IPS-15b (cell line): ENCODE results near the gene IL4I1.

Source experiments
- H3K27me3 ChIP-seq: one replicate; pipeline ENCODE4 v1.6.1; 2013; ENCODE audit warnings: low read length; ENCODE audit not compliant: control insufficient read depth, insufficient read depth
- H3K36me3 ChIP-seq: one replicate; pipeline ENCODE4 v1.6.1; 2013; ENCODE audit warnings: low read length; ENCODE audit not compliant: control insufficient read depth, insufficient read depth
- H3K4me1 ChIP-seq: one replicate; pipeline ENCODE4 v1.6.1; 2013; ENCODE audit warnings: mild to moderate bottlenecking, low read length; ENCODE audit not compliant: control insufficient read depth, insufficient read depth
- H3K4me3 ChIP-seq: one replicate; pipeline ENCODE4 v1.5.1; 2013; ENCODE audit warnings: low read depth, low read length
- H3K9ac ChIP-seq: one replicate; pipeline ENCODE4 v1.6.1; 2013; ENCODE audit warnings: low read depth, mild to moderate bottlenecking, low read length
- H3K9me3 ChIP-seq: one replicate; pipeline ENCODE4 v1.6.1; 2013; ENCODE audit warnings: mild to moderate bottlenecking, low read length; ENCODE audit not compliant: control insufficient read depth, insufficient read depth

IL4I1 gene

DNA sequence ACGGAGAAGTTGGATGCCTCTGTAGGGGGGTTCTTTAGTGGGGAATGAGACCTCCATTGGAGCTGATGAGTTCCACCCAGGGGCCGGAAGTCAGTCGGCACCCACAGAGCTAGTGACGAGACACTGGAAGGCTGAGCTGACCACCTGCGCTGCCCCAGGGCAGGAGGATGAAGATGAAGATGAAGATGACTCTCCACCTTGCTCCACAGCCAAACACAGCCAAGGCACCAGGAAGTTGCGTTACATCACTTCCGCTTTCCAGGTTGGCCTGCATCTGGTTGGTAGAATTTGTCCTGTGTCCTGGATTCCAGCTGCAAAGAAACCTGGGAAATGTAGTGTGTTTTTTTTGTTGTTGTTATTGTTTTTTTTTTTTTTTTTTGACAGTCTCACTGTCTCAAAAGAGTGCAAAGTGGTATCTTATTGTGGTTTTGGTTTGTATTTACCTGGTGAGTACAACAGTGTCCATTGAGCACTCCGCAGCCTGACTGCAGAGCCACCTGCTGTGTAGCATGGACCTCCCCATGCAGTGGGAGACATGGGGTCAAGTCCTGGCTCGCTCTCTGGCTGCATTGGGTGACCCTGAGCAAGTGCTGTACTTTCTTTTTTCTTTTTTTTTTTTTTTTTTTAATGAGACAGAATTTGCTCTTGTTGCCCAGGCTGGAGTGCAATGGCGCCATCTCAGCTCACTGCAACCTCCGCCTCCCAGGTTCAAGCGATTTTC, 17.3 kb downstream of the IL4I1 start:
- H3K4me1 ChIP-seq: peaks cover 5% of the 10 kb centered on the region
- peak overlapping the region; percentile 99 for H3K4me3 ChIP-seq
- no peak overlapping the region for H3K9ac ChIP-seq
- H3K27me3 ChIP-seq: no peaks in the 10 kb centered on the region
- H3K9me3 ChIP-seq: no peaks in the 10 kb centered on the region
- peaks cover 51% of the 10 kb centered on the region for H3K36me3 ChIP-seq

DNA sequence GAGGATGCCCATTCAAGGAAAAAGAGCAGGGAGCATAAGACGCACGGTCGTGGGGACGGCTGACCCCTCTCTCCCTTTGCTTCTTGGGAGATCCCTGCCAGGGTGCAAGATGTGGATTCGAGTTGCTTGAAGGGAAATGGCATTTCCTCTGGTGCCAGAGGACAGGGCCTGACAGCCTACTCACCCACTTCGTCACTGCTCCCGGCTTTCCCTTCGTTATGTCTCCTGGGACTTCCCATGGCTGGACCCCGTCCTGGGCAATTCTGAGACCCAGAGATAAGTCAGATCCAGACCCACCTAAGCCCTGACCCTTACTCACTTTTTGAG, 18.0 kb downstream of the IL4I1 start:
- Histone ChIP-seq H3K27me3 (no peaks in the 10 kb centered on the region), H3K4me1 (peaks cover 5% of the 10 kb centered on the region), H3K4me3 (peak overlapping the region; percentile 99), H3K9ac (peak overlapping the region; percentile 9), H3K9me3 (no peaks in the 10 kb centered on the region), H3K36me3 (peaks cover 44% of the 10 kb centered on the region)

DNA sequence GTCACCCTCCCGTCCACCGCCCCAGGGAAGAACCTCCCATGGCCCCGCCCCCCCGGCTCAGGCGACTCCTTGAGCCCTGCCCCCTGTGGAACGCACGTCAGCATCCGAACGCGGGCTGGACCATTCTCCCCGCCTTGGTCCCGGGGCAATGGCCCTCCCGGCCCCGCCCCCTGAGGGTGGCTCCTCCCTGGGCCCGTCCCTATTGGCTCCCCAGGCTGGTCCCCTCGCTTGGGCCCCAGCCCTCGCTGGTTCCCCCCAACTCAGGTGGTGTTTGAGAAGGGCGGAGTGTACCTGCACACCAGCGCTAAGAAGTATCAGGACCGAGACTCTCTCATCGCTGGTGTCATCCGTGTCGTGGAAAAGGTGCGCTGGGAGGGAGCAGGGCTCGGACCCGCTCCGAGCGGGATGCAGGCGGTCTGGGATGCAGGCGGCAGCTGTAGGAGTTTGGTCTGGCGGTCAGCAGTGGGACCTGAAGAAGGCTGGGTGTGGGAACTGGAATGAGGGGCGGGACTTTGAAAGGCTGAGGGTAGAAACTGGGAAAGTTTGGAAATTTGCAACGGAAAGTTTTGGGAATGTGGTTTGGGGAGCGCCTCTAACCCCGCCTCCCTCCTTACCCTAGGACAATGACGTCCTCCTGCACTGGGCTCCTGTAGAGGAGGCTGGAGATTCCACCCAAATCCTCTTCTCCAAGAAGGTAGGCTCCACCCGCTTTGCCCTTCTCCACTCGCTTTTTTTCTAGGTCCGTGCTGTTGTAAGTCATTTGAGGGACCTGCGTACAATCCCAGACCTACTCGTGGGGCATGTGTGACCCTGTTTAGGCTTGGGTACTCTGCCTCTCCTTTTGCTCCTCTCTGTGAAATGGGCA, 18.6 kb downstream of the IL4I1 start:
- no peaks in the 10 kb centered on the region for H3K27me3 ChIP-seq
- peaks cover 38% of the 10 kb centered on the region for H3K36me3 ChIP-seq
- no peaks in the 10 kb centered on the region for H3K9me3 ChIP-seq
- peaks cover 5% of the 10 kb centered on the region for H3K4me1 ChIP-seq
- H3K4me3 ChIP-seq: peak overlapping the region; percentile 99
- H3K9ac ChIP-seq: peak overlapping the region; percentile 85

DNA sequence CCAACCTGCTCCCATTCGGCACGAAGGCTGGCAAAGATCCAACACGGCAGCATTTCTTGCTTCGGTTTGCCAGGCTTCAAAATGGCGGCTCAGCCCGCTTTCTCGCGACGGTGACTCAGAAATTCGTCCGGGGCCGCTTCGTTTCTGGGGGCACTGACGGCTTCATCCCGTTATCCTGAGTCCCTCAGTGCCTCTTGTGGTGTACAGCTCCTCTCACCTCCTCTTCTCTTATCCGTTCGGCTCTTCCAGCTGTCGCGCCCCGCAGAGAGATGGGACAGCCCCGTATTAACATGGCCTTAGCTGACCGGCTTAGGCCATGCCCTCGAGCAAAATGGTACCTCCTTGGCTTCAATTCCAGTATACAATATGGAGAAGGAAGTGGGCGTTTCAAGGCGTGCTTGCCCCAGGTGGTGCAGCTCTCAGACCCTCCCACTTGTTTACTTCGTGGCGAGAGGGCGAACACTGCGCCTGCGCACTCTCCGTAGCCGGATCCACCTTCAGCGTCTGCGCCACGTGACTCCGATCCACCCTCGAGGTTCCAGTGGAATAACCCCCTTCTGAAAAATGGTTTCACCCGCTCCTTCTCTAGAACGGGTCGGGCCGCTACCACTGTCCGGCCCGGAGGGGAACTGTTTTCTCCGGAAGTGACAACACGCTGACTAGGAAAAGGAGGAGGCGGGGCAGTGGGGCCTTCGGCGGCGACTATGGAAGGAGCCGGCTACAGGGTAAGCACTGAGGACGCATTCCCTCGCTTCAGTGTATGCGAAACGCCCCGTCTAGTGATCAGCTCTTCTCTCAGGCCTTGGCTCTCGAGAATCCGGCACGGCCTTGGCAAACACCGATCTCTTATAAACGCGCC, 19.4 kb downstream of the IL4I1 start, which contains the start of the genes AKT1S1 and TBC1D17:
AKT1S1 (minus strand) TSS at position 336 of the 859 bp plus-strand sequence. CDS start 4,060 bp downstream, outside the sequence.
TBC1D17 (plus strand) TSS at position 683 of the 859 bp plus-strand sequence; CDS start at position 705, 22 bp downstream.
- peak within 1 kb of the TSS; percentile 100 for H3K9ac ChIP-seq
- H3K9me3 ChIP-seq: no peaks in the 10 kb centered on the region
- H3K36me3 ChIP-seq: peaks cover 29% of the 10 kb centered on the region
- peaks cover 5% of the 10 kb centered on the region for H3K4me1 ChIP-seq
- H3K4me3 ChIP-seq: peak within 1 kb of the TSS; percentile 99
- no peaks in the 10 kb centered on the region for H3K27me3 ChIP-seq

DNA sequence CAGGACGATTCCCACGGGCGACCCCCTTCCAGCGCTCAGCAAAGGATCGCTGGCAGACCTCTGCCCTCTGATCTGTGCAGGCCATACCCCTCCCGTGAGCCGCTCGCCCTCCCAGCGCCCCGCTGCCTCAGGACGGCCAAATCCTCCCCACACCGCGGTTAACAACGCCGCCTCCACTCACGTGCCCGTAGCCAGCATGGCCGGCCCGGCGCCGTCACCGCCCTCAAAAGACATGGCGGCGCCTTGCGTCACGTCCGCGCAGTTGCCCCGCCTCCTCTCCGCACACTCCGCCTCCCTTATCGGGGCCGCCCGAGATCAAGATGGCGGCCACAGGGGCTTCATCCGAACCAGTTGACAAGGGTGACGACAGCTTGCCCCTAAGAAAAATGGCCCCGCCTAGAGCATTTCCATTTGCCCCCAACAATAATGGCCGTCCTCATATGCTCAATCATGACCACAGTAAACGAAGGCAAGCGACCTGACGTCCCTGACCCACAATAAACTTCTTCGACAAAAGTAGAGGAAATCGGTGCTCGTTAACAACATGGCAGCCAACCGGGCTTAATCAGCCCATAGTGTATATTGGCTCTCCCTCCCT, 20.2 kb downstream of the IL4I1 start:
- peaks cover 5% of the 10 kb centered on the region for H3K4me1 ChIP-seq
- peak overlapping the region; percentile 100 for H3K9ac ChIP-seq
- no peaks in the 10 kb centered on the region for H3K9me3 ChIP-seq
- peaks cover 23% of the 10 kb centered on the region for H3K36me3 ChIP-seq
- no peaks in the 10 kb centered on the region for H3K27me3 ChIP-seq
- H3K4me3 ChIP-seq: peak overlapping the region; percentile 99

DNA sequence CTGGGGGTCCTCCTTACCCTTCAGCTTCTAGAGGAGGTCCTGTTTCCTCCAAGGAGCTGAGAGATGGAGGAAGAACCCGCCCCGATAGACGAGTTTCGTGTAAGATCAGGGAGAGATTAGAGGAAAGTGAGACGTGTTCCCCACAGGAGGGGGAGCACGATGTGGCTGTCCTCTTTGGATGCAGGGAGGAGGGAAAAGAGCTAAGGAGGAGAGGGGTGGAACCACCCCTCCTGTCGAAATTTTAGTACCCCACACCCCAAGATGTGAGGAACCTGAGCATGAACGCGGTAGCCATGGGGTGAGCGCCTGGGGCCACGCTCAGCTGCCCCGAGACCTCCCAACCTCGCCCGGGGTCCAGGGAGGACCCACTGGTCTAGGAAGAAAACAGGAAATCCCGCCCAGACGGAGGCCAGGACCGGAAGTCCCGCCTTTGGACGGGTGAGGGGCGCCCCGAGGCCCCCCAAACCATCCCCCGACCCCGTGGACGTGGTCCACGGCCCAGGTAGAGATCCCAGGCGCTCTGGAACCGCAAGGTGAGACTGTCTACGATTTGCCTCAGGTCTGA, 20.7 kb downstream of the IL4I1 start:
- peaks cover 17% of the 10 kb centered on the region for H3K36me3 ChIP-seq
- H3K27me3 ChIP-seq: no peaks in the 10 kb centered on the region
- peak overlapping the region; percentile 99 for H3K4me3 ChIP-seq
- no peaks in the 10 kb centered on the region for H3K9me3 ChIP-seq
- peaks cover 5% of the 10 kb centered on the region for H3K4me1 ChIP-seq
- H3K9ac ChIP-seq: peak overlapping the region; percentile 100

DNA sequence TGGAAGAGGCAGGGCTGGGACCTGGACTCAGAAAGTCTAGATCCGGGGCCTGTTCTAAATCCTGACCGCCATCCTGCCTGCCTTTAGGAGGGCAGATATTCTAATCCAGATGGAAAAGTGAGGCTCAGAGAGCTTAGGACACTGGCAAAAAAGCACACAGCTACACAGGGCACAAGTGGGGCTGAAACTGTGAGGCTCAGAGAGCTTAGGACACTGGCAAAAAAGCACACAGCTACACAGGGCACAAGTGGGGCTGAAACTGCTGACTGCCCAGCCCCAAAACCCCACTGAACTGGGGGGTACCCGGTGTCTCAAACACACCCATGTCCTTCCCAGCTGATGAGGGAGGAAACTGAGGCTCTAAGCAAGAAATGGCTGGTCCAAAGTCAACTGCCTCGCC, 21.5 kb downstream of the IL4I1 start:
- Histone ChIP-seq H3K4me1 (peaks cover 5% of the 10 kb centered on the region), H3K36me3 (peaks cover 10% of the 10 kb centered on the region), H3K4me3 (peak overlapping the region; percentile 99), H3K9ac (peak overlapping the region; percentile 100), H3K9me3 (no peaks in the 10 kb centered on the region), H3K27me3 (no peaks in the 10 kb centered on the region)

DNA sequence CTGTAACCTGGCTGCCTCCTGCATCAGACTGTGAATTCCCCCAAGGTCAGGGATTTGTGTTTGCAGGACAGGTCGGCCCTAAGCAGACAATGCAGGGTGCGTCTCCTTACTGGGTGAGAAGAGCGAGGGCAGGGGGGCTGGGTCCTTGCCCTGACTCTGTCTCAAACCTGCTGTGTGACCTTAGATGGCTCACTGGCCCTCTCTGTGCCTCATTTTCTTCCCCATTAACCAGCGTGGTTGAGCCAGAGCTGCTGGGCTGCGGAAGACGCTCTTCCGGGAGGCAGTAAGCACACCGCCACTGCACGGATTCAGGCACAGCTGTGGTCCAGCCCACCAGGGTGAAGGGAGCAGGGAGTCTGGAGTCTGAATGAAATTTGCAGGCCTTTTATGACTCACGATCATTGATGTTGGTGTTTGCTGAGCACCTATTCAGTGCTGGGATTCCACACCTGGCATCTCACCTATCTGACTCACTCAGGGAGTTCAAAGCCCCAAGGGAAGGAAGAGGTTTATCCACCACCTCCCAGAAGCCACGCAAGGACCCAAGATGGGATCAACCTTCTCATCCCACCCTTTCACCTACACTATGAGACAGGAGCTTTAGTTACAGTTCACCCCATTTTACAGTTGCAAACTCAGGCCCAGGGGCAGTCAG, 22.1 kb downstream of the IL4I1 start:
- Histone ChIP-seq H3K36me3 (peaks cover 8% of the 10 kb centered on the region), H3K9me3 (no peaks in the 10 kb centered on the region), H3K9ac (peak overlapping the region; percentile 100), H3K4me1 (peaks cover 5% of the 10 kb centered on the region), H3K27me3 (no peaks in the 10 kb centered on the region), H3K4me3 (no peak overlapping the region)

DNA sequence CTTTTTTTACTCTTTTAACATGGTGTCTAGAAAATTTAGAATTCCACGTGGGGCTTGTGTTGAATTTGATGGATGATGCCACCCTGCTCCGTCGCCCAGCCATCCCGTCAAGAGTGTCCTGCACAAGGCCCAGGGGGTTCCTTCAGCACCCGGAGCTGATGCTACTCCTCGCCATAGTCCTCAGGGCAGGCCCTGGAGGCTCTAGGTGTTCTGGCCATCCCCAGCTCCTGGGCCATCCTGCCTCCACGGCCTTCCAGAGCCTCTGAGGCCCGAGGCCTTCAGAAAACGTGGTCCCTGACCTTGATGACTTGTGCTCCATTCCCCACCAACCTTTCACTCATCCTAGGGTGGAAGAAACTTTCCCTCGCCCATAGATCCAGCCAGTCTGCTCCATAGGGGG, 22.9 kb downstream of the IL4I1 start:
- H3K4me3 ChIP-seq: no peak overlapping the region
- no peak overlapping the region for H3K9ac ChIP-seq
- no peaks in the 10 kb centered on the region for H3K9me3 ChIP-seq
- H3K4me1 ChIP-seq: peaks cover 5% of the 10 kb centered on the region
- peaks cover 3% of the 10 kb centered on the region for H3K36me3 ChIP-seq
- no peaks in the 10 kb centered on the region for H3K27me3 ChIP-seq

DNA sequence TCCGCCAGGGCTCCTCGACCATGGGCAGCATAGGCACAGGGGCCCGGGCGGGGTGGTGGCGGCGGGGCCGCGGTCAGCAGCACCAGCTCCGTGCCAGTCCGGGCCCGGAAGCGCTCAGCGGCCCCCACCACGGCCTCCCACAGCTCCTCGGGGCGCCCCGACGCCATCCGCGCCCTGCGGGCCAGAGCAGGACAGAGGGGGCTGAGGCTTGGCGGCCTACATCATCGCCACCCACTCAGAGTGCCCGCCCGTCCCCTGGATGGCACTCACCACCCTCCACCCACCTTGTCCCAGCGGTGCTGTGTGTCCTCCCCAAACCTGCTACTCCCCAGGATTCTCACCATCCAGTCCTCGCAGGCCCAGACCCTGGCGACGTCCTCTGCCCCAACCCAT, 23.6 kb downstream of the IL4I1 start:
- H3K9ac ChIP-seq: no peak overlapping the region

More for the DNA sequence above, 23.6 kb downstream of the IL4I1 start:
- Histone ChIP-seq H3K9me3 (no peaks in the 10 kb centered on the region), H3K4me1 (peaks cover 5% of the 10 kb centered on the region), H3K36me3 (peaks cover 2% of the 10 kb centered on the region), H3K27me3 (no peaks in the 10 kb centered on the region), H3K4me3 (no peak overlapping the region)
